Upper lobe of right lung (tissue), 1 donor: ENCODE measurements around the gene SLC29A3. TPM values are rescaled to one million over a fixed set of nuclear protein-coding genes. Genes with fewer than 3 reads are reported as not detected.

Source experiments
- ATAC-seq: fragments of 200-7000 bp; cut with Tn5 transposase; one replicate; pipeline ENCODE4 v1.9.1; 2020; ENCODE audit warnings: mild to moderate bottlenecking, moderate library complexity
- DNase-seq: peaks from one replicate; pipeline ENCODE4 v3.0.0-alpha.2; 2020
- H3K27ac ChIP-seq: fragments of 200-600 bp; one replicate; pipeline ENCODE4 v1.8.0; 2022
- H3K27me3 ChIP-seq: fragments of 200-600 bp; one replicate; pipeline ENCODE4 v1.8.0; 2022; ENCODE audit warnings: mild to moderate bottlenecking
- H3K36me3 ChIP-seq: fragments of 200-600 bp; one replicate; pipeline ENCODE4 v1.8.0; 2022
- H3K4me1 ChIP-seq: fragments of 200-600 bp; one replicate; pipeline ENCODE4 v1.8.0; 2022
- H3K4me3 ChIP-seq: fragments of 200-600 bp; one replicate; pipeline ENCODE4 v1.8.0; 2022; ENCODE audit warnings: mild to moderate bottlenecking
- H3K9me3 ChIP-seq: fragments of 200-600 bp; one replicate; pipeline ENCODE4 v1.8.0; 2022
- CTCF ChIP-seq: fragments of 200-600 bp; IDR thresholded peaks from one replicate; pipeline ENCODE4 v1.8.0; 2022; ENCODE audit warnings: antibody characterized with exemption
- intact Hi-C: fragments of 100-400 bp; cut with DNase I; formaldehyde crosslinking; loops from one replicate; pipeline ENCODE4 v1.11.0; 2022
- total RNA-seq: library from RNA; stranded (reverse); fragmentation: NEBNext Ultra II Directional; extraction: Animal tissue kit (Norgen Biotek cat#: 25700); gene quantifications from one replicate; pipeline ENCODE4 v1.2.1, GENCODE V29; 2021
- donor health status: DM: no; HTN: yes; CAD: no; lungs with severe emphysema.

Gene SLC29A3
- total RNA-seq, 1 donor from 2014 or later: 14.8 TPM

- Histone ChIP-seq H3K4me3 (no peak overlapping the region), H3K36me3 (no peaks in the 10 kb centered on the region), H3K27me3 (no peaks in the 10 kb centered on the region), H3K27ac (no peak overlapping the region), H3K9me3 (no peaks in the 10 kb centered on the region), H3K4me1 (peaks cover 6% of the 10 kb centered on the region)
- DNase-seq (no peak), ATAC-seq (no peak)
- intact Hi-C loops: loop anchor here (10.0 kb wide), 1 partner anchor 365 kb away; no protein-coding TSS in a partner anchor
- TF ChIP-seq CTCF: no peak
These were observed 29.5 kb upstream of the SLC29A3 start for GRCh38 chr10:71289421-71290130.

- Histone ChIP-seq H3K4me3 (no peak overlapping the region), H3K9me3 (no peaks in the 10 kb centered on the region), H3K27ac (no peak overlapping the region), H3K36me3 (no peaks in the 10 kb centered on the region), H3K27me3 (no peaks in the 10 kb centered on the region), H3K4me1 (peaks cover 6% of the 10 kb centered on the region)
- DNase-seq: no peak
- TF ChIP-seq CTCF: no peak
- no peak for ATAC-seq
- intact Hi-C loops: no loop called here
These were observed 28.7 kb upstream of the SLC29A3 start for GRCh38 chr10:71290331-71290730.

GRCh38 chr10:71290806-71291527, 28.1 kb upstream of the SLC29A3 start:
- Histone ChIP-seq H3K9me3 (no peaks in the 10 kb centered on the region), H3K4me3 (no peak overlapping the region), H3K27me3 (no peaks in the 10 kb centered on the region), H3K36me3 (no peaks in the 10 kb centered on the region), H3K27ac (no peak overlapping the region), H3K4me1 (peaks cover 6% of the 10 kb centered on the region)
- intact Hi-C loops: no loop called here
- TF ChIP-seq CTCF: no peak
- ATAC-seq: no peak
- DNase-seq: no peak

GRCh38 chr10:71291528-71291900, 27.5 kb upstream of the SLC29A3 start:
- H3K4me3 ChIP-seq: no peak overlapping the region
- H3K27ac ChIP-seq: no peak overlapping the region
- ATAC-seq (no peak), DNase-seq (no peak)
- H3K9me3 ChIP-seq: no peaks in the 10 kb centered on the region
- TF ChIP-seq CTCF: no peak
- intact Hi-C loops: no loop called here
- no peaks in the 10 kb centered on the region for H3K27me3 ChIP-seq
- no peaks in the 10 kb centered on the region for H3K36me3 ChIP-seq
- peaks cover 6% of the 10 kb centered on the region for H3K4me1 ChIP-seq

GRCh38 chr10:71292624-71293445, 26.2 kb upstream of the SLC29A3 start:
- Histone ChIP-seq H3K4me3 (no peak overlapping the region), H3K27me3 (no peaks in the 10 kb centered on the region), H3K4me1 (peaks cover 6% of the 10 kb centered on the region), H3K36me3 (peaks cover 5% of the 10 kb centered on the region), H3K27ac (no peak overlapping the region), H3K9me3 (no peaks in the 10 kb centered on the region)
- intact Hi-C loops: no loop called here
- no peak for TF ChIP-seq CTCF
- no peak for DNase-seq
- ATAC-seq: no peak
